SJCRH30 (cell line): ENCODE data around the gene RFX2. TPM values are rescaled to one million over a fixed set of nuclear protein-coding genes. Genes with fewer than 3 reads are reported as not detected.

Source experiments
- DNase-seq, 2 experiments: peaks; one replicate each; pipeline ENCODE4 v3.0.0-alpha.2; 2015 to 2020
- H3K27ac ChIP-seq: fragments of 250-450 bp; sonication (Bioruptor Pico); 2 replicates; pipeline ENCODE4 v1.5.1; 2020; ENCODE audit warnings: mild to moderate bottlenecking, moderate library complexity
- H3K27me3 ChIP-seq: fragments of 250-450 bp; sonication (Bioruptor Pico); 2 replicates; pipeline ENCODE4 v1.5.1; 2020; ENCODE audit warnings: mild to moderate bottlenecking, moderate library complexity
- H3K36me3 ChIP-seq: fragments of 250-450 bp; sonication (Bioruptor Pico); 2 replicates; pipeline ENCODE4 v1.5.1; 2020; ENCODE audit warnings: mild to moderate bottlenecking, moderate library complexity
- H3K4me1 ChIP-seq: fragments of 250-450 bp; sonication (Bioruptor Pico); 2 replicates; pipeline ENCODE4 v1.5.1; 2020; ENCODE audit warnings: mild to moderate bottlenecking, moderate library complexity
- H3K4me3 ChIP-seq: fragments of 250-450 bp; sonication (Bioruptor Pico); 2 replicates; pipeline ENCODE4 v1.5.1; 2020; ENCODE audit warnings: mild to moderate bottlenecking, moderate library complexity
- H3K9me3 ChIP-seq: fragments of 250-450 bp; sonication (Bioruptor Pico); replicated peaks from 2 replicates; pipeline ENCODE4 v1.5.1; 2020; ENCODE audit warnings: mild to moderate bottlenecking, moderate library complexity
- total RNA-seq: library from RNA; depleted of rRNA; stranded (reverse); fragments of >200 nt; shearing (Covaris generic); gene quantifications from 2 replicates; pipeline ENCODE4 v1.2.3, GENCODE V29; 2014

Gene RFX2
- total RNA-seq, 1 experiment from 2014 or later: 5.7 TPM

DNA sequence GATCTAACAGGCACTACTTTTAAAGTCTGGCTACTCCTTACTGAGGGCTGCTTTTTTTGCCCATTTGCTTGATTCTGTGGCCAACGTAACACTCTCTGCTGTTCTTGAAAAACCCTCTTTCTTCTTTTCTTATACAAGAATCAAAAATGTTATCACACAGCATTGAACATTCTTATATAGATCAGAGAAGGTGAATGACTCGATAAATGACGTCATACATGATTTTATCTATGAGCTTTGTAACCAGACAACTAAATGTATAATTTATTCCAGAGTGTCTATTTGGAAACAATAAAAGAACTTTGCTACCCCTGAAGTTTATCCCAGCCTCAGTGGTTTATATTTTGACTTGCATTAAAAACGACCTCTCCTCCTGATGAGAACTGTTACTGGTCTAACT, 12.4 kb downstream of the RFX2 start:
- H3K4me1 ChIP-seq: no peaks in the 10 kb centered on the region
- H3K36me3 ChIP-seq: no peaks in the 10 kb centered on the region
- no peaks in the 10 kb centered on the region for H3K9me3 ChIP-seq
- H3K4me3 ChIP-seq: no peak overlapping the region
- no peak overlapping the region for H3K27ac ChIP-seq
- no peak for DNase-seq
- no peaks in the 10 kb centered on the region for H3K27me3 ChIP-seq

DNA sequence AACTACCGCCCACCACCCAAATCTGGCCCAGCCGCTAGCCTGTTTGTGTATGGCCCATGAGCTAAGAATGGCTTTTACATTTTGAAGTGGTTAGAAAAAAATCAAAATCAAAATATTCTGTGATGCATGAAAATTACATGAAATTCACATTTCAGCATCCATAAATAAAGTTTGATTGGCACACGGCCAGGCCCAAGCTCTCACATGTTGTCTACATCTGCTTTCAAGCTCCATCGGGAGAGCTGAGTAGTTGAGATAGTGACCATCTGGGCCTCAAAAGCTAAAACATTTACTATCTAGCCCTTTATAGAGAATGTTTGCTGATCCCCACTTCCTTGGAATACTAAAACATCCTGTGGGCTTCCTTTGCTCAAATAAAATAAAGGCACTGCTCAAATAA, 14.5 kb downstream of the RFX2 start:
- H3K27me3 ChIP-seq: no peaks in the 10 kb centered on the region
- H3K27ac ChIP-seq: no peak overlapping the region
- H3K4me1 ChIP-seq: no peaks in the 10 kb centered on the region
- no peak overlapping the region for H3K4me3 ChIP-seq
- no peaks in the 10 kb centered on the region for H3K9me3 ChIP-seq
- no peak for DNase-seq
- no peaks in the 10 kb centered on the region for H3K36me3 ChIP-seq

DNA sequence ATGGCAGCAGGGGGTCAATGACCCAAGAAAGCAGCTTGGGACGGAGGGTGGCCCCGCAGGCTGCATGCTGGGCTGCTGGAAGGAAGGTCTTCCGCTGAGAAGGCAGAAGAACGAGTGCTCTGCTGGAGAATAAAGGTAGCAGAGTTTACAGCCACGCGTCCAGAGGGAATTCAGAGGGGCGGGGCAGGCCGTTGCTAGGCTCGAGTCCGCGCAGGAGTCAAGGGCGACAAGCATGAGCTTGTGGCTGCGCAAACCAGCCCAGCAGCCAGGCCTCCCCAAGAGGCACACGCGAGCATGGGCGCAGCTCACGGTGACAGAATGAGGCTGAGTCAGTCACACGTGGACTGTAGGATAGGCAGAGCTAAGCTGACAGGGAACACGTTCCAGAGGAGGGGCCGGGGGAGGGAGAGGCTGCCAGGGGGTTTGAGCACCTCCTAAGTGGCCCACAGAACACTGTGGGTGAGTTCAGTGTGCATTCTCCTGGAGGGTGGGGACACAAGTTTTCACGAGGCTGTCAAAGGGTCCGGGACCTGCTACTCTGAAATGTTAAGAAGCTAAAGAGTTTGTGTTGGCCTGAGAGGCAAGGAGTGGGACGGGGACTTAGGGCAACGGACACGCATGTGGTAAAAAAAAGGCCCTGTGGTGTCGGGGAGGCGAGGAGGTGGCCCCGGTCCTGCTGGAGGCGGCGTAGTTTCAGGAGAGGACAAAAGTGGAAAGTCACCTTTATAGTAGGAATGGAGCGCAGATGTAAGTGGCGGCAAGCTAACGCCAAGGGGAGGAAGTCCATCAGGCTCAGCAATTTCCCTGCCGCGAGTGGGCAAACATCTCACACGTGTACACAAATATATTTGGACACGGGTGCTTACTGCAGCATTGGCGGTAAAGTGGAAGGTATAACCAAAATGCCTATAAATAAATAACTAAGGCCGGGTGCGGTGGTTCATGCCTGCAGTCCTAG, 17.7 kb downstream of the RFX2 start:
- no peak for DNase-seq
- no peak overlapping the region for H3K27ac ChIP-seq
- H3K4me3 ChIP-seq: no peak overlapping the region
- peaks cover 9% of the 10 kb centered on the region for H3K4me1 ChIP-seq
- H3K9me3 ChIP-seq: no peaks in the 10 kb centered on the region
- H3K36me3 ChIP-seq: no peaks in the 10 kb centered on the region
- no peaks in the 10 kb centered on the region for H3K27me3 ChIP-seq

DNA sequence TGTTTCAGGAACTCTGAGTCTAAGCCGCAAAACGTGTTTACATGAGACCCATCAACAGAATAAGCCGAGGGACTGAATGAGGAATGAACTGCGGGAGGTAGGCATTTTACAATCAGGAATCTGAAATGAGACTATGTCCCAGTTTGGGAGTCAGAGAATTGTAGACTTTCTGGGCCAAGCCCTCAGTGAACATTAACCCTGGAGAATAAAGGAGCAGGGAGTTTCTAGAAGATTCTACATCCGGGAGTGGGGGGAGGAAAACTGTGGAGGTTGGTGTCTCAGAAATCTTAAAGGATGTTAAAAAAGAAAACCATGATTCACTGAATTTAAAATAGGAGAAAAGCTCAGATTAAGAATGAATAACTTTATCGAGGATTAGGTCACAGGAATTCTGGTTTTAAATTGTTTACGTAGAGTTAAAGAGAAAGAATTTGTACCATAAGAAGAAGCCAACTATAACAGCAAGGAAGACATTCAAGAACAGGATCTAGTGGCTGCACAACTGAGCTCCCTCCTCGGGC, 18.5 kb downstream of the RFX2 start:
- Histone ChIP-seq H3K27me3 (no peaks in the 10 kb centered on the region), H3K27ac (no peak overlapping the region), H3K9me3 (no peaks in the 10 kb centered on the region), H3K36me3 (no peaks in the 10 kb centered on the region), H3K4me1 (peaks cover 14% of the 10 kb centered on the region), H3K4me3 (no peak overlapping the region)
- DNase-seq: no peak

DNA sequence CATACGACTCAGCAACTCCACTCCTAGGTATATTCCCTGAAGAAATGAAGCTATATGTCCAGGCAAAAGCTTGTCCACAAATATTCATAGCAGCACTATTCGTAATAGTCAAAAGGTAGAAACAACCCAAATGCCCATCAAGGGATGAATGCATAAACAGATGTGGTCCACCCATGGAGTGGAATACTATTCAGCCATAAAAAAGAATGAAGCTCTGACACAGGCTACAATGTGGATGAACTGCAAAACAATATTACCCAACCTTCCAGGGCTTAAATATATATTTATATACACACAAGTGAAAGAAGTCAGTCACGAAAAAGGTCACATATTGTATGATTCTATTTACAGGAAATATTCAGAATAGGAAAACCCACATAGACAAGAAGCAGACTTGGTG, 19.7 kb downstream of the RFX2 start:
- Histone ChIP-seq H3K4me3 (no peak overlapping the region), H3K36me3 (no peaks in the 10 kb centered on the region), H3K27me3 (no peaks in the 10 kb centered on the region), H3K27ac (no peak overlapping the region), H3K9me3 (no peaks in the 10 kb centered on the region), H3K4me1 (peaks cover 14% of the 10 kb centered on the region)
- DNase-seq: no peak

DNA sequence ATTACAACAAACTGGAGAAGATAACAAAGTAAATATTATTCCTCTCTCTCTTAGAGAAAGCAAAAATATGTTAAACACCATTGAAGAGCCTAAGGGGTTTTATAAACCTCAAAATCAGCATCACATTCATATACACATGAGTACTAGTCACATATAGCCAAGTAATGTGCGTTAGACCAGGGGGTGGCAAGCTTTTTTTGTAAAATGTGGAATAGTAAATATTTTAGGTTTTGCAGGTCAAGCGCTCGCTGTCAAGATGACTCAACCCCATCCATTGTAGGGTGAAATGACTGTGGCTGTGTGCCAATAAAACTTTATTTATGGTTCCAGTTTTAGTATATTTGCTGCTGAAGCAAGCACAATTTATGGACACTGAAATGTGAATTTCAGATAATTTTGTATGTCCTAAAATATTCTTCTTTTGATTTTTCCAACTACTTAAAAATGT, 21.7 kb downstream of the RFX2 start:
- Histone ChIP-seq H3K27me3 (no peaks in the 10 kb centered on the region), H3K27ac (no peak overlapping the region), H3K9me3 (no peaks in the 10 kb centered on the region), H3K36me3 (no peaks in the 10 kb centered on the region), H3K4me3 (no peak overlapping the region; the same call in 1 of the 2 replicates), H3K4me1 (peaks cover 14% of the 10 kb centered on the region)
- DNase-seq: no peak

DNA sequence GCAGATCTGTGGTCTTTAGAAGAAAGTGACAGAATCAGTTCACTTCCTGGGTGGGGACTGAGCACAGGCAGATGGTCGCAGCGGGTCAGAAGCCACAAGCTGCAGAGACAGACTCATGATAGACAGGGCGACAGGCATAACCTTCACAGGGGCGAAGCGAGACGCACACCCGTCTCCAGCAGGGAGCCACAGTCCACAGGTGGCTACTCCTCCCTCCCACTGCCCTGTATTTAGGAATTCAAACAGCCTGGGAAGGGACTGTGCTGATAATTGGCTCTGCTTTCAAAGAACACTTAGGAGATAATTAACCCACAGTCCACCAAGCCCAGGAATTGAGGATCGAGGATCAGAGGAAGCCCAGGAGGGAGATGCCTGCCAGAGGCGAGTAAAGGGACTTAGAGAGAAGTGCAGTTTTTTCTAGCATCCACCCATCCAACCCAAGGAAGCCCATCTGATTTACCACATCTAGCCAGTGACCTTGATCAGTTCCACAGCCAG, 23.2 kb downstream of the RFX2 start:
- Histone ChIP-seq H3K27me3 (no peaks in the 10 kb centered on the region), H3K27ac (no peak overlapping the region), H3K4me3 (no peak overlapping the region; the same call in 1 of the 2 replicates), H3K9me3 (no peaks in the 10 kb centered on the region), H3K4me1 (peaks cover 14% of the 10 kb centered on the region), H3K36me3 (no peaks in the 10 kb centered on the region)
- DNase-seq: peak in 1 of 2 experiments; percentile 9

DNA sequence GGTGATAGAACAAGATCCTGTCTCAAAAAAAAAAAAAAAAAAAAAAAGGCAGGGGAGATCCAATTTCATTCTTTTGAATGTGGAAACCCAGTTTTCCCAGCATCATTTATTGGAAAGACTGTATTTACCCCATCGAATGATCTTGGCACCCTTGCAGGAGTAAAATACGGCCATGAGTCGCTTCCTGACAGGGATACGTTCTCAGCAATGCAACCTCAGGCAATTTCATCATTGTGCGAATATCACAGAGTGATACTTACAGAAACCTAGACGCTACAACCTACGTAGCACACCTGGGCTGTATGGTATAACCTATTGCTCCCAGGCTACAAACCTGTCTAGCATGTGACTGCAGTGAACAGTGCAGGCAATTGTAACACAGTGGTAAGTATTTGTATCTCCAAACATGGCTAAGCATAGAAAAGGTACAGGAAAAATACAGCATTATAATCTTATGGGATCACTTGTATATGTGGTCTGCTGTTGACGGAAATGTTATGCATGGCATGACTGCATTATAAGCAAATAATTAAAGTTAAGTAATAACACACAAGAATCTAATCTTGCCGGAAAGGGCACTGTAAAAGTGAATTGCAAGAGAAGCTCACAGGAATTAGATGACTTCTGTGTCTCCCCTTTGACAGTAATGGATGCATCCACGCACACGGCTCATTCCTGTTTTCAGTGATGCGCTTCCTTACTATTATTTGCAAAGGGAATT, 24.1 kb downstream of the RFX2 start:
- peaks cover 14% of the 10 kb centered on the region for H3K4me1 ChIP-seq
- H3K36me3 ChIP-seq: no peaks in the 10 kb centered on the region
- no peak overlapping the region for H3K27ac ChIP-seq
- H3K4me3 ChIP-seq: no peak overlapping the region
- no peaks in the 10 kb centered on the region for H3K9me3 ChIP-seq
- no peak for DNase-seq
- no peaks in the 10 kb centered on the region for H3K27me3 ChIP-seq

DNA sequence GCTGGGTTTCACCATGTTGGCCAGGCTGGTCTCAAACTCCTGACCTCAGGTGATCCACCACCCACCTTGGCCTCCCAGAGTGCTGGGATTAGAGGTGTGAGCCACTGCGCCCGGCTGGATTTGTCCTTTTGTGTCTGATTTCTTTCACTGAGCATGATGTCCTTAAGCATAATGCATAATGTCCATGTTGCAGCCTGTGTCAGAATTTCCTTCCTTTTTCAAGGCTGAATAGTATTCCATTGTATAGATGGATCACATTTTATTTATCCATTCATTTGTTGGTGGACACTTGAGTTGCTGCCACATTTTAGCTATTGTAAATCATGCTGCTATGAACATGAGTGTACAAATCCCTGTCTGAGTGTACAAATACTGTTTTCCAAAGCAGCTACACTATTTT, 25.5 kb downstream of the RFX2 start:
- Histone ChIP-seq H3K4me1 (peaks cover 14% of the 10 kb centered on the region), H3K4me3 (no peak overlapping the region), H3K9me3 (no peaks in the 10 kb centered on the region), H3K27ac (no peak overlapping the region), H3K36me3 (no peaks in the 10 kb centered on the region), H3K27me3 (no peaks in the 10 kb centered on the region)
- no peak for DNase-seq

DNA sequence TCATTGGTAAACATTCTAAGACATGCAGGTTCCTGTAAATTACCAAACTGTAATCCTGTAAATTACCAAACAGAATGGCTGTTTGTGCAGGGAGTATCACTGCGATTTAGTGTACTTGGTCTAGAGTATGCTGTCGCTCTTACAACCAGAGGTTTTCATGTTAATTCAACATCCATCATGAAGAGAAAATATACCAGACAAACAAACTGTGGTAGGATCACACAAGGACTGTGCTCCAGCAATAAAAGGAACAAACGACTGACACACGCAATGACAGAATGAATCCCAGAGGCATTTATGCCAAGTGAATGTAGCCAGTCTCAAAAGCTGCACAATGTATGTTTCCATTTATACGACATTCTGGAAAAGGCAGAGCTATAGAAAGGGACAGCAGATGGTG, 31.2 kb downstream of the RFX2 start:
- no peaks in the 10 kb centered on the region for H3K9me3 ChIP-seq
- no peaks in the 10 kb centered on the region for H3K4me1 ChIP-seq
- H3K27me3 ChIP-seq: no peaks in the 10 kb centered on the region
- H3K36me3 ChIP-seq: no peaks in the 10 kb centered on the region
- H3K4me3 ChIP-seq: no peak overlapping the region
- H3K27ac ChIP-seq: no peak overlapping the region
- no peak for DNase-seq

DNA sequence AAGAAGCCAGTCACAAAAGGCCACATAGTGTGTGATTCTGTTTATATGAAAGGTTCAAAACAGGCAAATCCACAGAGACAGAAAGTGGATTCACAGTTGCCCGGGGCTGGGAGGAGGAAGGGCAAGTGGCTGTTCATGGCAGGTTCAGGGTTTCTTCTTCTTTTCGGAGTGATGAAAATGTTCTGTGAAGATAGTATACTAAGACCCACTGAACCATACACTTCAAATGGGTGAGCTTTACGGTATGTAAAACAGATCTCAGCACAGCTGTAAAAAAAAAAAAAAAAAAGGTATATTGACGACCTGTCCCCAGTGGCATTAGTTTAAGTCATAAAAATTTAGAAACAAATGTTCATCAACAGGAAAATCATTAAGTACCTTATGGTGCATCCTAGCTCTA, 32.2 kb downstream of the RFX2 start:
- Histone ChIP-seq H3K27me3 (no peaks in the 10 kb centered on the region), H3K36me3 (no peaks in the 10 kb centered on the region), H3K4me1 (no peaks in the 10 kb centered on the region), H3K9me3 (no peaks in the 10 kb centered on the region), H3K27ac (no peak overlapping the region), H3K4me3 (no peak overlapping the region)
- DNase-seq: no peak

DNA sequence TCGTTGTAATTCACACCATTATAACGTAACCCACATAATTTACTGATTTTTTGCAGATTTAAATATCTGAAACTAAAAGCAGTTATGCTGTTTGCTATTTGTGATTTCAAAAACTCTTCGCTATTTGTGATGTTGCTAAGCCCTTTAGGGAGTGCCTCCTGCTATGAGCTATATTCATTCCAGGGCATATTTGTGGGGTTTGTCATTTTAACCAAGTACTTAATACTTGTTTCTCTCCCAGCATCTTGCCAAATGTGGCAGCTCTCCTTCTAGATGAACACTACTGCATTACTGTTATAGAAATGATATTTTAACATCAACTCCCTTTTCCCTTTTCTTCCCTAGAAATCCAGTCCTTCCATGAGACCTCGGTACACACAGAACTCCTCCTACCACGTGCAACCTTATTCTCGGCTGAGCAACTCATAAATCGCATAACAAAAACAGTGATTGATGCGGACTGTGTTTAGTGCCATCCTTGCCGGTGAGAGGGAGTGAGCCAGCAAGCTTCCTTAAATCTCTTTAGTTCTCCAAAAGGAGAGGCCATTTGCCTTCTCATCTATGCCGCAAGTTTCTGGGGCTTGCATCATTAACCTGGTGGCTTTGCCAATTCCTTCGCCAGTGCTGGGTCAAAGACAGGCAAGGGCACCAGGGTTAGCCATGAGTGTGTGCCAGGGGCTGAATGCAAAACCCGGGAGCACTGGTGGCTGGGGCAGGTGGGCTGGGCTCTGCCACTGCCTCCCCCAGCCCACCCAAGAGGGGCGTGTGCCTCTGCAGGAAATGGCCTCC, 33.4 kb downstream of the RFX2 start:
- no peak overlapping the region for H3K27ac ChIP-seq
- H3K27me3 ChIP-seq: no peaks in the 10 kb centered on the region
- no peaks in the 10 kb centered on the region for H3K36me3 ChIP-seq
- no peaks in the 10 kb centered on the region for H3K4me1 ChIP-seq
- no peak for DNase-seq
- H3K4me3 ChIP-seq: no peak overlapping the region
- H3K9me3 ChIP-seq: no peaks in the 10 kb centered on the region

DNA sequence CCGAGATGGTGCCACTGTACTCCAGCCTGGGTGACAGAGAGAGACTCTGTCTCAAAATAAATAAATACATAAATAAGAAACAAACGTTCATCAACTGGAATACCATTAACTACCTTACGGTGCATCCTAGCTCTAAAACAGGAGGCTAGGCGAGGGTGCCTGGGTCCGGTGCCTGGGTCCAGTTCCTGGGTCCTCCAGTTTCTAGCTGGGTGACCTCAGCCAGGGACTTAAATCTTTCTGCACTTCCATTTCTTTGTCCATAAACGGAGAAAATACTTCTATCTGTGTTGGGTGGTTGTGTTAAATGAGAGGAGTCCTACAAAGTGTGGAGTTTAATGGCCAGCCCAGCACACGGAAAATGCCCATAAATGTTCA, 34.0 kb downstream of the RFX2 start:
- Histone ChIP-seq H3K9me3 (no peaks in the 10 kb centered on the region), H3K4me3 (no peak overlapping the region), H3K36me3 (no peaks in the 10 kb centered on the region), H3K27me3 (no peaks in the 10 kb centered on the region), H3K4me1 (no peaks in the 10 kb centered on the region), H3K27ac (no peak overlapping the region)
- no peak for DNase-seq

DNA sequence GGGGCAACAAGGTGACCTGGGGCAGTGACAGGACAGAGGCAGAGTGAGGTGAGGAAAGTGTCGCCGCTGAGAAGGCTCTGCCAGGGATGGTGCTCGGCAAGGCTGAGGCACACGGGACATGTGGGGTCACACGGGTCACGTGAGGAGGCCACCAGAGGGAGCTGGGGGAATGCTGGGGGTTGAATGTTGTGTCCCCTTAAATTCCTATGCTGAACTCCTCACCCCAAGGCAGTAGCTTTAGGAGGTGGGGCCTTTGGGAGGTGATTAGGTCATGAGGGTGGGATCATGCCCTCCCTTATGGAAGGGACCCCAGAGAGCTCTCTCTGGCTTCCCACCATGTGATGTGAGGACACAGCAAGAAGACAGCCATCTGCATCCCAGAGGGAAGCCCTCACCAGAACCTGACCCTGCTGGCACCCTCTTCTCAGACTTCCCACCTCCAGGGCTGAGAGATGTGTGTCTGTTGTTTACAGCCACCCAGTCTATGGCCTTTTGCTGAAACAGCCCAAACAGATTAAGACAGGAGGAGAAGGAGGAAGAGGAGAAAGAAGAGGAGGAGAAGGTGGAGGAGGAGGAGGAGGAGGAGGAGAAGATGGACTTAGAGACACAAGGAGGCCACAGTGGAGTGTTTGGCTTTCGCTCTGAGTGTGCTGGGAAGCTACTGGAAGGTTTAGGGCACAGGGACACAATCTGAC, 35.4 kb downstream of the RFX2 start:
- no peak for DNase-seq
- H3K27ac ChIP-seq: no peak overlapping the region
- no peaks in the 10 kb centered on the region for H3K27me3 ChIP-seq
- H3K9me3 ChIP-seq: no peaks in the 10 kb centered on the region
- H3K4me1 ChIP-seq: no peaks in the 10 kb centered on the region
- H3K36me3 ChIP-seq: no peaks in the 10 kb centered on the region
- H3K4me3 ChIP-seq: no peak overlapping the region
